Panc1 (cell line): ENCODE data around the gene TJP1. TPM values are rescaled to one million over a fixed set of nuclear protein-coding genes. Genes with fewer than 3 reads are reported as not detected.

ENCODE experiments used
- ATAC-seq: fragments of 200-7000 bp; cut with Tn5 transposase; 2 replicates; pipeline ENCODE4 v1.9.1; 2020; ENCODE audit warnings: mild to moderate bottlenecking, moderate library complexity
- BruUV-seq: library from RNA; stranded (reverse); fragments of 400-500 nt; replicated peaks from 2 replicates; lab custom pipeline; 2021; lab: Mats Ljungman, UMichigan
- CTCF ChIA-PET: fragments of 300-600 bp; sonication (Branson Sonifier 250); formaldehyde crosslinking; loops from one replicate; lab custom pipeline; 2022; ENCODE audit warnings: antibody characterized with exemption; lab: Charles Lee
- POLR2A ChIA-PET: fragments of 300-600 bp; sonication (Branson Sonifier 250); formaldehyde crosslinking; loops from one replicate; lab custom pipeline; 2022; ENCODE audit warnings: antibody characterized with exemption; lab: Charles Lee
- DNase-seq: peaks from one replicate; pipeline ENCODE4 v3.0.0-alpha.2; 2010; ENCODE audit warnings: low read depth, low spot score
- H3K27ac ChIP-seq: 2 replicates; pipeline ENCODE4 v1.5.1; 2011; ENCODE audit warnings: mild to moderate bottlenecking, low read length, inconsistent platforms
- H3K27me3 ChIP-seq: fragments of 200-500 bp; sonication (Bioruptor generic); 2 replicates; pipeline ENCODE4 v1.6.0; 2014; ENCODE audit warnings: low read length, inconsistent platforms; ENCODE audit not compliant: control insufficient read depth, insufficient read depth
- H3K36me3 ChIP-seq: fragments of 200-500 bp; sonication (Bioruptor generic); 2 replicates; pipeline ENCODE4 v1.5.1; 2014; ENCODE audit warnings: inconsistent platforms, mild to moderate bottlenecking, low read length, moderate library complexity; ENCODE audit not compliant: control insufficient read depth, insufficient read depth
- H3K4me1 ChIP-seq: 2 replicates; pipeline ENCODE4 v1.5.1; 2011; ENCODE audit warnings: inconsistent platforms, mild to moderate bottlenecking, low read length, moderate library complexity; ENCODE audit not compliant: control insufficient read depth, insufficient read depth
- H3K4me3 ChIP-seq, 2 experiments: 2 replicates each; pipeline ENCODE4 v1.5.1; 2011 to 2012; ENCODE audit warnings: low read depth in 2 of 2, low read length in 2 of 2, mild to moderate bottlenecking in 2 of 2, inconsistent platforms in 1 of 2, moderate library complexity in 1 of 2
- H3K9me3 ChIP-seq: fragments of 200-500 bp; sonication (Bioruptor generic); 2 replicates; pipeline ENCODE4 v1.5.1; 2014; ENCODE audit warnings: low read depth, mild to moderate bottlenecking, inconsistent platforms, low read length, moderate library complexity; ENCODE audit not compliant: control insufficient read depth, insufficient read depth
- CTCF ChIP-seq: fragments of 450-650 bp; IDR thresholded peaks from 2 replicates; pipeline ENCODE4 v1.5.1; 2017; ENCODE audit warnings: mild to moderate bottlenecking
- POLR2AphosphoS5 ChIP-seq: IDR thresholded peaks from 2 replicates; pipeline ENCODE4 v1.6.1; 2012; ENCODE audit warnings: mild to moderate bottlenecking, low read depth, low read length, moderate library complexity
- REST ChIP-seq, 2 experiments: IDR thresholded peaks; 2 replicates each; pipeline ENCODE4 v1.6.1; 2011 to 2012; ENCODE audit warnings: low read depth in 2 of 2, control low read depth in 1 of 2, low read length in 1 of 2, mild to moderate bottlenecking in 1 of 2, moderate library complexity in 1 of 2; ENCODE audit not compliant: insufficient read depth in 1 of 2
- SIN3A ChIP-seq: IDR thresholded peaks from 2 replicates; pipeline ENCODE4 v1.6.1; 2012; ENCODE audit warnings: low read depth, mild to moderate bottlenecking, low read length, moderate library complexity, borderline replicate concordance; ENCODE audit not compliant: insufficient read depth
- TCF7L2 ChIP-seq: IDR thresholded peaks from 2 replicates; pipeline ENCODE4 v1.6.1; 2011; ENCODE audit warnings: mild to moderate bottlenecking, low read depth, low read length, inconsistent platforms
- in situ Hi-C: cut with HindIII; loops from 2 replicates; pipeline ENCODE4 v1.10.0; 2016; ENCODE audit warnings: low sequenced_read_pairs, low pct_unique_long_range_greater_than_20kb
- intact Hi-C: fragments of 100-400 bp; cut with micrococcal nuclease; formaldehyde crosslinking; loops from one replicate; pipeline ENCODE4 v1.10.0; 2022; ENCODE audit not compliant: unreplicated experiment
- total RNA-seq: library from RNA; stranded (reverse); gene quantifications from one replicate; pipeline ENCODE4 v1.2.1, GENCODE V29; 2021; ENCODE audit not compliant: unreplicated experiment

The TJP1 gene
- total RNA-seq, 1 experiment from 2014 or later, result 79.1 TPM

DNA sequence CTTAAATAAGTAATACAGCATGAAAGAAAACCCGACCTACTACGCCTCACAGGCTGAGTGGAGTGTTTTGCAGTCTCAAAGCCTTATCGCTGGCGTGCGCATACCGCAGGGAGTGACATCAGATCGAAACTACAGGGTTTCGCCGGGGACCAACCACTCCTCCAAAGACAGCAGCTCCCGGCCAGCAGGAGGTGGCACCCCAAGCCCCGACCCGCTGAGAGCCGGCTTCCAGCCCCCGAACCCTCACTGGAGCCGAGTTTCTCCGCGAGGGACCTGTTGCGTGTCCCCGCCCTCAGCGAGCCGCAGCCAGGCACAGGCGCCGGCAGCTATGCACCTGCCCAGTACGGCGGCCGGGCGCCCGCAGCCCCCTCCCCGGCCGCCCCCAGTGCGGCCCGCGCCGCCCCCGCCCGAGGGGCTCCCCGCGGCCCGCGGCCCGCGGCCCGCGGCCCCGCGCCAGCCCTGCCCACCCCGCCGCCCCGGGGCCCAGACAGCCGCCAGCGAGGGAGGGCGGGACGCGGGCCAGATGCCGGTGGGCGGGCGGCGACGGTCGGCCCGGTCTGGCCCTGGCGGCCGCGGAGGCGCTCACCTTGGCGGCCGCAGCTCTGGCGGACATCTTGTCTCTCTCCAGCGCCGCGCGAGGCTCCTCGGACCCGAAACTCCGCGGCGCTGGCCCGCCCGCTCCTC lies 710 bp downstream of the TJP1 start:
- DNase-seq (no peak), ATAC-seq (peak; percentile 72)
- TF ChIP-seq TCF7L2 (no peak), CTCF (peak; percentile 17; the same call in 1 of the 2 replicates)
- Histone ChIP-seq H3K4me1 (peaks cover 21% of the 10 kb centered on the region), H3K36me3 (no peaks in the 10 kb centered on the region; the same call in 1 of the 2 replicates), H3K27ac (peak overlapping the region; percentile 82), H3K27me3 (no peaks in the 10 kb centered on the region), H3K9me3 (no peaks in the 10 kb centered on the region), H3K4me3 (peak overlapping the region; percentile 82 to 86)
- intact Hi-C loops (no loop called here), in situ Hi-C loops (no loop called here)
- ChIA-PET POLR2A (interaction anchor here (0.7 kb wide), 1 partner anchor 9 kb away, joined by 3 read pairs; no protein-coding TSS in a partner anchor), CTCF (no interaction called here)
- BruUV-seq, result no TSS peak

DNA sequence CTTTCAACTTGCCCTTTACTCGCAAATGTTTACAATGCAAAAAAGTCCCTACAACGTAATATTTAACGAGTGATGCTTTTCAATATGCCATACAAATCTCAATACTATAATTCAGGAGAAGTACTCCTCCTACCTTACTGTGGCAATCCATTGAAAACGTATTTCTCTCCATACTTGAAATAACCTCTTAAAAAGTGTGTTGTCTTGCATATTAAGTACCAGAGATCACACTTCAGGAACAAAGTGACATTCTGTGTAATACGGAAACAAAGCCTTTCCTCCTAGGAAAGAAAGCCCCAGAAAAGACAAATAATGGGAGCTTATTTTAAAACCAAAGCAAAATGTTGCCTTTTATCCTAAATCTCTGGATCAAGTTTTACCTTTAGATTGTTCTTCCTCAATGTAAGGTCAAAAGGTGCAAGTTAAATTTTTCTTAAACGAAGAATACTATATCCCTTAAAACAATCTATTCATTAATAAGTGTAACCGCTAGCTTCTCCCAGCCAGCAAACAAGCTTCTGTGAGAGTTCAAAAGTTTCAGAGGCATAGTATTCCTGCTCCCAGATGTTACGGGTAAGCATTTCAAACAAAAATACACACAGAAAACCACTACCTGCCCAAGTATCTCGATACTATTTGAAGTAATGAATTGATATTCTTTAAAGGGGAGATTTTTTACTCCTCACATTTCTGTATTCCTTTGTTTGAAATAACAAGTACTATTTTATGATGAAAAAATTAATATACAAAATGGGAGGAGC lies 1.7 kb downstream of the TJP1 start:
- POLR2A ChIA-PET, result interaction anchor here (0.5 to 0.7 kb wide), 2 partner anchors 14 to 81 kb away, joined by 6 to 9 read pairs; no protein-coding TSS in a partner anchor
- no TSS peak for BruUV-seq
- DNase-seq (no peak), ATAC-seq (no peak)
- Histone ChIP-seq H3K27me3 (no peaks in the 10 kb centered on the region), H3K9me3 (no peaks in the 10 kb centered on the region), H3K27ac (peak overlapping the region; percentile 82), H3K4me3 (peak overlapping the region; percentile 82 to 86), H3K36me3 (no peaks in the 10 kb centered on the region; the same call in 1 of the 2 replicates), H3K4me1 (peaks cover 30% of the 10 kb centered on the region)
- CTCF ChIA-PET, result no interaction called here
- TF ChIP-seq POLR2AphosphoS5, result no peak
- no peak for TF ChIP-seq SIN3A
- TF ChIP-seq CTCF, result no peak
- TF ChIP-seq REST (IDR thresholded peaks at IDR 0.05; ENCODE audit: insufficient read depth in 1 of 2, low read depth in 2 of 2, low read length in 1 of 2), result no peak
- no peak for TF ChIP-seq TCF7L2
- in situ Hi-C loops (no loop called here), intact Hi-C loops (no loop called here)
